ENCODE data around the gene SRSF5.

DNA sequence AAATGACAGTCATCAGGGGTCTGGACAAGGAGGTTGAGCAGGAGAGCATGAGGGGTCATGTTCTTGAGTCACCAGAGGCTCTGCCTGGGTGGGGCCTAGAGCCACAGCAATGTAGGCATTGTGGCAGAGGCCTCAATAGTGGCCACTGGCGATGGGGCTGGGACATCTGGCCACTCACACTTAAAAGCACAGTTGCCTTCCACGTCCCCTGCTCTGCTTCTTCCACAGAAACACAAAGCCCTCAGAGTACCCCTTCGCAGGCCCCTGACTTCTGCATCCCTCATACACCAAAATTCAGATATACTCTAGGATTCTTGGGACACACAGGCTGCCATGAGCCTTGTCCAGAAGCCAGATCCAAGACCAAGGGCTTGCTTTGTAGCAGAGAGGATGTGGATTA is 27.8 kb downstream of the SRSF5 start:
- TF ChIP-seq, protein P1, sequence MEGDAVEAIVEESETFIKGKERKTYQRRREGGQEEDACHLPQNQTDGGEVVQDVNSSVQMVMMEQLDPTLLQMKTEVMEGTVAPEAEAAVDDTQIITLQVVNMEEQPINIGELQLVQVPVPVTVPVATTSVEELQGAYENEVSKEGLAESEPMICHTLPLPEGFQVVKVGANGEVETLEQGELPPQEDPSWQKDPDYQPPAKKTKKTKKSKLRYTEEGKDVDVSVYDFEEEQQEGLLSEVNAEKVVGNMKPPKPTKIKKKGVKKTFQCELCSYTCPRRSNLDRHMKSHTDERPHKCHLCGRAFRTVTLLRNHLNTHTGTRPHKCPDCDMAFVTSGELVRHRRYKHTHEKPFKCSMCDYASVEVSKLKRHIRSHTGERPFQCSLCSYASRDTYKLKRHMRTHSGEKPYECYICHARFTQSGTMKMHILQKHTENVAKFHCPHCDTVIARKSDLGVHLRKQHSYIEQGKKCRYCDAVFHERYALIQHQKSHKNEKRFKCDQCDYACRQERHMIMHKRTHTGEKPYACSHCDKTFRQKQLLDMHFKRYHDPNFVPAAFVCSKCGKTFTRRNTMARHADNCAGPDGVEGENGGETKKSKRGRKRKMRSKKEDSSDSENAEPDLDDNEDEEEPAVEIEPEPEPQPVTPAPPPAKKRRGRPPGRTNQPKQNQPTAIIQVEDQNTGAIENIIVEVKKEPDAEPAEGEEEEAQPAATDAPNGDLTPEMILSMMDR (IDR thresholded peaks at IDR 0.05): no peak
- TF ChIP-seq POLR2A (IDR thresholded peaks at IDR 0.05): no peak

All from right lobe of liver (tissue), 4 donors.